NCI-H1092 treated with DMSO at 0.1 percent for 48 hours (cell line): ENCODE measurements around the gene RAD18.

Experiments
- DNase-seq: peaks from one replicate; lab custom pipeline; 2025; lab: John Stamatoyannopoulos, UW

The RAD18 gene, protein sequence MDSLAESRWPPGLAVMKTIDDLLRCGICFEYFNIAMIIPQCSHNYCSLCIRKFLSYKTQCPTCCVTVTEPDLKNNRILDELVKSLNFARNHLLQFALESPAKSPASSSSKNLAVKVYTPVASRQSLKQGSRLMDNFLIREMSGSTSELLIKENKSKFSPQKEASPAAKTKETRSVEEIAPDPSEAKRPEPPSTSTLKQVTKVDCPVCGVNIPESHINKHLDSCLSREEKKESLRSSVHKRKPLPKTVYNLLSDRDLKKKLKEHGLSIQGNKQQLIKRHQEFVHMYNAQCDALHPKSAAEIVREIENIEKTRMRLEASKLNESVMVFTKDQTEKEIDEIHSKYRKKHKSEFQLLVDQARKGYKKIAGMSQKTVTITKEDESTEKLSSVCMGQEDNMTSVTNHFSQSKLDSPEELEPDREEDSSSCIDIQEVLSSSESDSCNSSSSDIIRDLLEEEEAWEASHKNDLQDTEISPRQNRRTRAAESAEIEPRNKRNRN

GRCh38 chr3:8963137-8963853, at the start of gene RAD18:
Gene RAD18 (minus strand): TSS chr3:8963472. CDS start chr3:8963385, 87 bp downstream.
- DNase-seq: peak; percentile 89

DNA sequence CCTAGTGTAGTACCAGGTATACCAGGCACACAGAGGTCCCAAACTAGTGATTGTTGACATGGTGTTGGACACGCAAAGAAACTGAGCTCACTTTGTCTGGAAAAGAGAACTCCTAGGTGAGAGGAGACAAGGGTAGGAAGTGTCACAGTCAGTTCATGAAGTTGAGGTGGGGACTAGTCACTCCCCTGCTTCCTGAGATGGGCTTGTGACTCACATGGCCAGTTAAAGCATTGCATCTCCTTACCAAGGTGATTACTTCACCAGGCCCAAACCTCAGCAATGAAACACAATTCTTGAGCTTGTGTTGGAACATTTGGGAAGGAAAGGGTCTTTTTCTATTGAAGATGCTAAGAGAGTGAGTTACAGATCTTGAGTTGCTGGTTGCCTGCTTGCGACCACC, 49.2 kb upstream of the RAD18 start:
- DNase-seq: no peak

- no peak for DNase-seq
These were observed 46.8 kb upstream of the RAD18 start for GRCh38 chr3:9009976-9010545.

- DNase-seq: no peak
These were observed 45.4 kb upstream of the RAD18 start for GRCh38 chr3:9008550-9009255.

GRCh38 chr3:9007928-9008327, 44.7 kb upstream of the RAD18 start:
- DNase-seq: no peak

- DNase-seq: no peak
These were observed 43.9 kb upstream of the RAD18 start for GRCh38 chr3:9007213-9007612.

GRCh38 chr3:9000041-9000440, 36.8 kb upstream of the RAD18 start:
- DNase-seq: no peak

- no peak for DNase-seq
These were observed 33.9 kb upstream of the RAD18 start for GRCh38 chr3:8997151-8997550.

- DNase-seq: peak; percentile 41
These were observed 33.4 kb upstream of the RAD18 start for GRCh38 chr3:8996681-8997121.

DNA sequence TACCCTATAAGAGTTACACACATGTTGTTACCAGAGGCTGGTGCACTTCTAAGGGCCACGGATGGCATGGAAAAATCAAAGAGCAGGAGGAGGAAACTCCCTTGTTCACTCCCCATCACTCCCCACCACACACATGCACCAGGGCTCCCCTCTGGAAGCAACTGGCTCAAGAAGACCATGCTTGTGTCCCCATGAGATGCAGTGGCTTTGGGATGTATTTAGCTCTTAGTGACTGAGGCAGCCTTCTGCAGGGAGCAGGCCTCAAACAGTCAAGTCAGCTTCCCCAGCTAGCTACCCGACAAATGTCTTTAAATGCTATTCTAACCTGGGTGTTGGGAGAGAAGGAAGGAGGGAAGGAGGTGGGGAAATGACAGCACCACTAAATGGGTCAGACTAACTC, 32.9 kb upstream of the RAD18 start:
- no peak for DNase-seq

DNA sequence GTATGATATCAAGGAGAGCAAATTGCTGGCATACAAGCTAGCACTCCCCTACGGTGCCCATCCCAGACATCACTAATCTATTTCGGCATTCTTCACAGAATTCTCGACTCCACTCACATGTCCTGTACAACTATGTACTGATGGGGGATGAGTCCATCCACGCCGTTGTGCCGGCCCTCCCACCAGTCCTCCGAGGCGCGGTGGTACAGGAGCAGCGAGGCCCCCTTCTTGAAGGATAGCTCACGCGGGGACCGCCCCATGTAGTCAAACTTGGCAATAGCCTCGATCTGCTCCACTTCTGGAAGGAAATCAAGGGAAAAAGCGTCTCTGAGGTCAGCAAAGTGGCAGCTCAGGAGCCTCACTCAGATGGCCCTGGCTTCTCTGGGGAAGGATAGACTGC, 31.0 kb upstream of the RAD18 start:
- DNase-seq: no peak

GRCh38 chr3:8993331-8993730, 30.1 kb upstream of the RAD18 start:
- DNase-seq: no peak

DNA sequence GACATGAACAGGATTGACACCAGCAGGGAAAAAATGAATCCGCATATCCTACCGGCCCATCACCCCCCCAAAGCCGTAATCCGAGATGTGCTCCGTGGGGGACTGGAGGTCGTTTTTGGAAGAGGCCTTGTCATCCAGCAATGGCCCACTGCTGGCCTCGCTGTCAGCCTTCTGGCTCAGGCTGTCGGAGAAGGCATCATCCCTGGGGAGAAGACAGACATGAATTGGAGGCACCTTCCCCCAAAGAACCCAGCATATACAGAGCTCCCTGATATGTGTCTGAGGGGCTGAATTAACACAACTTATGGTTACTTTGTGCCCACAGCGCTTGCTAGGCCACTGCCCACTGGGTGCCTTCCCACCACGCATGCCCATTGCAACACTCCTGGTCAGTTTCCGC, 29.6 kb upstream of the RAD18 start:
- DNase-seq: no peak

- no peak for DNase-seq
These were observed 28.9 kb upstream of the RAD18 start for GRCh38 chr3:8992199-8992598.

GRCh38 chr3:8990266-8991215, 27.3 kb upstream of the RAD18 start:
- DNase-seq: no peak

GRCh38 chr3:8988791-8989558, 25.7 kb upstream of the RAD18 start:
- DNase-seq: no peak

- no peak for DNase-seq
These were observed 25.0 kb upstream of the RAD18 start for GRCh38 chr3:8988384-8988655.

GRCh38 chr3:8987645-8988383, 24.5 kb upstream of the RAD18 start:
- DNase-seq: peak; percentile 54

DNA sequence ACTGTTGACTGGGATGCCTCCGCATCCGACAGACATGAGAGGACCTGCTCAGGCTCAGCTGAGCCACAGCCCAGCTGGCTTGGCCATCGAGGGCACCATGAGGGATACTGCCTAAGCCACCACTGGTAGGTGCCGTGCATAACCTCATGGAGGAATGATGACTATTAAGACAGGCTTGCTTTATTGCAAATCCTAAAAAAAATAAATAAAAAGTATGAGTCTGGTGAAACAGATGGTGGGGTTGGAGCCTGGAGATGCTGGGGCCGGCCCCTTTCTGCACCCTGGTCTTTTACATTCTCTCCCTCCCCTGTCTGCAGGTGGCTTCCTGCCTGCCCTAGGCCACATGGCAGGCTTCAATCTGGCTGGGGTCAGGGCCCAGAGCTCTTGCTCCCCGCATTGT, 24.0 kb upstream of the RAD18 start:
- no peak for DNase-seq

DNA sequence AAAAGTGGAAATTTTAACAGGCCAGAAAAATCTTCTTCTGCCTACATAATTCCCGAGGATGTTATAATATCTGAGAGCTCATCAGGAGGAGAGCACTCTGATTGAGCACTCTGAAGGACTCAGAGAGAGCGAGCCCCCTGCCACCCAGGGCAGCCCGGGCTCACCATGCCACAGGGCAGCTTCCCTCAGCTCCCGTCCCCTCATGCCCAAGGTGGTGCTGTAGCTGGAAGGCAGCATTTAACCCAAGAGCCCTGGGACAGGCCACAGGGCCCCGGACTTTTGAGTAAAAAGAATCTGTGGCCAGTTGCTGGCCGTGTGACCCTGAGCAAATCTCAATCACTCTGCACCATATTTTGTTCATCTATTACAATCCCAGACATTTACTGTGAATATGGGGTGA, 23.5 kb upstream of the RAD18 start:
- no peak for DNase-seq
